Right lobe of liver (tissue), 6 donors: ENCODE measurements around the gene EIF3L. TPM values are rescaled to one million over a fixed set of nuclear protein-coding genes. Genes with fewer than 3 reads are reported as not detected.
A peak's percentile ranks its signal among the peaks of the same experiment; 100 is the strongest.

Source experiments
- ATAC-seq, 4 donors: fragments of 200-7000 bp; cut with Tn5 transposase; one replicate each; pipeline ENCODE4 v1.9.1; 2020; ENCODE audit warnings: mild to moderate bottlenecking in 4 of 4, moderate library complexity in 4 of 4
- DNase-seq, 3 donors: peaks; one replicate each; pipeline ENCODE4 v3.0.0-alpha.2; 2020
- H3K27ac ChIP-seq, 3 donors: fragments of 200-600 bp; one replicate each; pipeline ENCODE4 v1.8.0; 2022
- H3K27me3 ChIP-seq, 2 donors: fragments of 200-600 bp; one replicate each; pipeline ENCODE4 v1.8.0; 2022
- H3K36me3 ChIP-seq, 4 donors: fragments of 200-600 bp; sonication (generic) in 1 of 4; one replicate each; pipeline versions ENCODE4 v1.5.1 to v1.8.0; 2017 to 2022; ENCODE audit warnings: control low read depth in 1 of 4
- H3K4me1 ChIP-seq, 4 donors: fragments of 200-600 bp; sonication (generic) in 1 of 4; one replicate each; pipeline versions ENCODE4 v1.5.1 to v1.8.0; 2017 to 2022; ENCODE audit warnings: control low read depth in 1 of 4
- H3K4me3 ChIP-seq, 3 donors: fragments of 200-600 bp; one replicate each; pipeline ENCODE4 v1.8.0; 2022
- H3K9me3 ChIP-seq, 4 donors: fragments of 200-600 bp; sonication (generic) in 1 of 4; one replicate each; pipeline versions ENCODE4 v1.5.1 to v1.8.0; 2017 to 2022; ENCODE audit warnings: control low read depth in 1 of 4
- POLR2A ChIP-seq: fragments of 450-650 bp; IDR thresholded peaks from one replicate; pipeline ENCODE4 v1.6.1; 2017; ENCODE audit warnings: antibody characterized with exemption, mild to moderate bottlenecking
- whole genome bisulfite sequencing: methylation state at CpG from one replicate; pipeline ENCODE4 v1.1.6; 2018; ENCODE audit warnings: low coverage, low lambda C conversion rate; ENCODE audit not compliant: insufficient coverage; ENCODE audit errors: missing lambda C conversion rate; 5-methylcytosine and 5-hydroxymethylcytosine counted together
- intact Hi-C, 2 donors: fragments of 100-400 bp; cut with DNase I; formaldehyde crosslinking; loops; one replicate each; pipeline versions ENCODE4 v1.11.2 to v1.14.1; 2022
- total RNA-seq, 6 experiments: library from RNA; depleted of rRNA in 2 of 6; stranded (reverse); fragments of >200 nt in 2 of 6; fragmentation: NEBNext Ultra II Directional in 3 of 6; extraction: Animal tissue kit (Norgen Biotek cat#: 25700) in 3 of 6; gene quantifications; one replicate each; pipeline versions ENCODE4 v1.1.0 to v1.2.4, GENCODE V29; 2016 to 2023
- TF ChIP-seq, protein P1 (sequence below), 4 donors: fragments of 200-600 bp in 3 of 4; fragments of 450-650 bp in 1 of 4; IDR thresholded peaks; one replicate each; pipeline versions ENCODE4 v1.5.1 to v1.8.0; 2016 to 2022; ENCODE audit warnings: antibody characterized with exemption in 4 of 4, mild to moderate bottlenecking in 2 of 4
- donor health status: DM: no; HTN: yes; CAD: no.
- donor health status: DM: no; HTN: no; CAD: no.
- donor health status: DM: no; HTN: no; CAD: no.
- donor health status: DM: no; HTN: yes; CAD: no.
- donor health status: DM: no; HTN: yes; CAD: no.

The EIF3L gene
- total RNA-seq, 6 experiments from 2014 or later: 117 to 200 (median 164) TPM

DNA sequence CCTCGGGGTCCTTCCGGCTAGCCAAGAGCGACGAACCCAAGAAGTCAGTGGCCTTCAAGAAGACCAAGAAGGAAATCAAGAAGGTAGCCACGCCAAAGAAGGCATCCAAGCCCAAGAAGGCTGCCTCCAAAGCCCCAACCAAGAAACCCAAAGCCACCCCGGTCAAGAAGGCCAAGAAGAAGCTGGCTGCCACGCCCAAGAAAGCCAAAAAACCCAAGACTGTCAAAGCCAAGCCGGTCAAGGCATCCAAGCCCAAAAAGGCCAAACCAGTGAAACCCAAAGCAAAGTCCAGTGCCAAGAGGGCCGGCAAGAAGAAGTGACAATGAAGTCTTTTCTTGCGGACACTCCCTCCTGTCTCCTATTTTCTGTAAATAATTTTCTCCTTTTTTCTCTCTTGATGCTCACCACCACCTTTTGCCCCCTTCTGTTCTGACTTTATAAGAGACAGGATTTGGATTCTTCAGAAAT, 43.4 kb upstream of the EIF3L start:
- ATAC-seq (no peak), DNase-seq (no peak)
- Histone ChIP-seq H3K4me1 (peaks cover 0 to 36% (median 10%) of the 10 kb centered on the region in 4 donors), H3K27ac (peak overlapping the region; percentile 72 to 87 (median 83)), H3K9me3 (no peaks in the 10 kb centered on the region), H3K27me3 (no peaks in the 10 kb centered on the region), H3K36me3 (no peaks in the 10 kb centered on the region), H3K4me3 (peak overlapping the region; percentile 40 to 84 (median 63))
- TF ChIP-seq, protein P1, sequence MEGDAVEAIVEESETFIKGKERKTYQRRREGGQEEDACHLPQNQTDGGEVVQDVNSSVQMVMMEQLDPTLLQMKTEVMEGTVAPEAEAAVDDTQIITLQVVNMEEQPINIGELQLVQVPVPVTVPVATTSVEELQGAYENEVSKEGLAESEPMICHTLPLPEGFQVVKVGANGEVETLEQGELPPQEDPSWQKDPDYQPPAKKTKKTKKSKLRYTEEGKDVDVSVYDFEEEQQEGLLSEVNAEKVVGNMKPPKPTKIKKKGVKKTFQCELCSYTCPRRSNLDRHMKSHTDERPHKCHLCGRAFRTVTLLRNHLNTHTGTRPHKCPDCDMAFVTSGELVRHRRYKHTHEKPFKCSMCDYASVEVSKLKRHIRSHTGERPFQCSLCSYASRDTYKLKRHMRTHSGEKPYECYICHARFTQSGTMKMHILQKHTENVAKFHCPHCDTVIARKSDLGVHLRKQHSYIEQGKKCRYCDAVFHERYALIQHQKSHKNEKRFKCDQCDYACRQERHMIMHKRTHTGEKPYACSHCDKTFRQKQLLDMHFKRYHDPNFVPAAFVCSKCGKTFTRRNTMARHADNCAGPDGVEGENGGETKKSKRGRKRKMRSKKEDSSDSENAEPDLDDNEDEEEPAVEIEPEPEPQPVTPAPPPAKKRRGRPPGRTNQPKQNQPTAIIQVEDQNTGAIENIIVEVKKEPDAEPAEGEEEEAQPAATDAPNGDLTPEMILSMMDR (IDR thresholded peaks at IDR 0.05): no peak
- no peak for TF ChIP-seq POLR2A
- intact Hi-C loops: no loop called here
- WGBS: 18% methylated on average over 10 of the region's 10 CpGs

DNA sequence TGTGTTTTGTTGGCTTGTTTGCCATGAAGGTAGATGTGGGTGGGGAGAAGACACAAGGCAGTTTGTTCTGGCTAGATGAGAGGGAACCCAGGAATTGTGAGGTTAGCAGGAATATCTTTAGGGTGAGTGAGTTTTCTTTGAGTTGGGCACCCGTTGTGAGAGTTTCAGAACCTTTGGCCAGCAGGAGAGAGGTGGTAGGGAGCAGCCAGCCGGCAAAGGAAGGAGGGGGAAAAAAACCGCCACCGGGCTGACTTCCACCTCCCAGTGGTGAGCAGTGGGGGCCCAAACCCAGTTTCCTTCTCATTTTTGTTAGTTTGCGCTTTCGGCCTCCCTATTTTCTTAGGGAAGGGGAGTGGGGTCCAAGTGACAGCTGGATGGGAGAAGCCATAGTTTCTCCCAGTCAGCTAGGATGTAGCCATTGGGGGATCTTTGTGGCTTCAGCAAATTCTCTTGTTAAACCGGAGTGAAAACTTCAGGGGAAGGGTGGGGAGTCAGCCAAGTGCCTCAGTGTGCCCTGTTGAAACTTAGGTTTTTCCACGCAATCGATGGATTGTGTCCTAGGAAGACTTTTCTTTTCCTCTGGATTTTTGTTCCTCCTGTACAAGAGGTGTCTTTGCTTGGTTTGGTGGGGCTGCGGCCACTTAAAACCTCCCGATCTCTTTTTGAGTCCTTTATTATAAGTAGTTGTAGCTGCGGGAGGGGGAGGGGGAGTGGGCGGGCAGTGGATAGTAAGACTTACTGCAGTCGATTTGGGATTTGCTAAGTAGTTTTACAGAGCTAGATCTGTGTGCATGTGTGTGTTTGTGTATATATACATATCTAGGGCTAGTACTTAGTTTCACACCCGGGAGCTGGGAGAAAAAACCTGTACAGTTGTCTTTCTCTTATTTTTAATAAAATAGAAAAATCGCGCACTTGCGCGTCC, 42.5 kb upstream of the EIF3L start:
- ATAC-seq (no peak), DNase-seq (peak in 1 of 3 donors; percentile 40)
- intact Hi-C loops: no loop called here
- Histone ChIP-seq H3K4me3 (peak overlapping the region; percentile 40 to 84 (median 63)), H3K9me3 (no peaks in the 10 kb centered on the region), H3K36me3 (no peaks in the 10 kb centered on the region), H3K27ac (peak overlapping the region in 2 of 3 donors; percentile 31 to 64), H3K4me1 (peaks cover 0 to 36% (median 10%) of the 10 kb centered on the region in 4 donors), H3K27me3 (no peaks in the 10 kb centered on the region)
- no peak for TF ChIP-seq POLR2A
- 0% methylated on average over 18 of the region's 19 CpGs for WGBS

DNA sequence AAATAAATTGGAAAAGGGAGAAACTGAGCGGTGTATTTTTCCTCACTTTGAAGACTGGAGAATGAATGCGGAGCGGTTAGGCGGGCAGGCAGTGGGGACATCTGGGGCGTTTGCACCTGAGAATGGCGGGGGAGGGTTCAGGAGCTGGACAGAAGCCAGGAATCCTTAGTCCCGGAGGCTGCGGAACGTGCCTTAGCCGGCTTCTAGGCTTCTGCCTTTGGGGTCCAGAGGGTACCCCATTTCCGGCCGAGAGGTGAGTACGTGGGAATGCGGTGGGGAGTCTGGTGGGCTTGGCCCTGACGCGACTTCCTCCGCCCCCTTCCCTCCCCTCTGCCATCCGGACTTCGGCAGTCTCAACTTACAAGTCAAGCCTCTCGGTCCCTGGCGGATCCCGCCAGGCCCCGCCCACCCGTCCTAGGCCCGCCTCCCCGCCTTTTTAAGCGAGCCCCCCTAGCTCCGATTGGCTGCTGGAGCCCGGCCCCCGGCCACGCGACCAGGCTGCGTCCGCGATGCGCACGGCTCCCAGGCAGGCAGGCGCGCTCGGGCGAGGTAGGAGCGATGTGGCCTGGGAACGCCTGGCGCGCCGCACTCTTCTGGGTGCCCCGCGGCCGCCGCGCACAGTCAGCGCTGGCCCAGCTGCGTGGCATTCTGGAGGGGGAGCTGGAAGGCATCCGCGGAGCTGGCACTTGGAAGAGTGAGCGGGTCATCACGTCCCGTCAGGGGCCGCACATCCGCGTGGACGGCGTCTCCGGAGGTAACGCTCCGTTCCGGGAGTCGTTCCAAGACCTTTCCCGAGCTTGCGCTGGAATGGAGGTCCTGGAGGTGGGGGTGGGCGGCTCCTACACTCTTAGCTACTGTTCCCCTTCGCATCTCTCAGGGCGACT, 41.6 kb upstream of the EIF3L start, which contains the start of gene GCAT:
Gene GCAT, plus strand, starts transcription at position 525 of the 884 bp plus-strand sequence. Its CDS starts 34 bp downstream, at position 559.
- H3K4me1 ChIP-seq: peaks cover 0 to 36% (median 10%) of the 10 kb centered on the region in 4 donors
- WGBS: 0% methylated on average over 17 of the region's 73 CpGs
- H3K4me3 ChIP-seq: peak within 1 kb of the TSS; percentile 40 to 84 (median 63)
- H3K9me3 ChIP-seq: no peaks in the 10 kb centered on the region
- peak within 1 kb of the TSS in 2 of 3 donors; percentile 31 to 64 for H3K27ac ChIP-seq
- TF ChIP-seq, protein P1 (IDR thresholded peaks at IDR 0.05): no peak
- TF ChIP-seq POLR2A: peak; percentile 66
- H3K36me3 ChIP-seq: no peaks in the 10 kb centered on the region
- H3K27me3 ChIP-seq: no peaks in the 10 kb centered on the region
- DNase-seq (peak; percentile 97 to 98 (median 98)), ATAC-seq (peak; percentile 75 to 90 (median 81))
- intact Hi-C loops: no loop called here

DNA sequence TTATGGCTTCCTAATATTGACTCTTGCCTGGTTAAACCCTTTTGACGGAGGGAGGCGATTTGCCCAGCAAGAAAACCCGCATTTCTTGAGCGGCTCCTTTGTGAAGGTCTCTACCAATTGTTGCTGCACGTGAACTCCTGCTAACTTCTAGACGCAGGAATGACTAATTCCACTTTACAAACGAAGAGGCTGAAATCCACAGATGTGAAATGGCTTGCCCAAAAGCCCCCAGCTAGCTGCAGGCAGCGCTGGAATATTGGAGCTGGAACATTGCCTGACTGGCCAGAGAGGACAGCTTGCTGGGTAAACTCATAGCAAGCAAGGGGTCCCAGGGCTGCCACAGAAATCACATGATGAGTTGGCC, 40.9 kb upstream of the EIF3L start:
- ATAC-seq: no peak
- 6% methylated on average over 8 of the region's 8 CpGs for WGBS

More for the DNA sequence above, 40.9 kb upstream of the EIF3L start:
- Histone ChIP-seq H3K4me1 (peaks cover 0 to 31% (median 10%) of the 10 kb centered on the region in 4 donors), H3K9me3 (no peaks in the 10 kb centered on the region), H3K27ac (peak overlapping the region in 1 of 3 donors; percentile 64), H3K27me3 (no peaks in the 10 kb centered on the region), H3K36me3 (peaks cover 0 to 2% (median 0%) of the 10 kb centered on the region in 4 donors), H3K4me3 (peak overlapping the region; percentile 37 to 84 (median 63))
- intact Hi-C loops: no loop called here
- TF ChIP-seq POLR2A: no peak
- TF ChIP-seq, protein P1 (IDR thresholded peaks at IDR 0.05): no peak
- DNase-seq: no peak
